ENCODE measurements around the gene TTLL11. TPM values are rescaled to one million over a fixed set of nuclear protein-coding genes. Genes with fewer than 3 reads are reported as not detected.

TTLL11 gene
- total RNA-seq, 1 experiment from 2014 or later, result 4.0 TPM

DNA sequence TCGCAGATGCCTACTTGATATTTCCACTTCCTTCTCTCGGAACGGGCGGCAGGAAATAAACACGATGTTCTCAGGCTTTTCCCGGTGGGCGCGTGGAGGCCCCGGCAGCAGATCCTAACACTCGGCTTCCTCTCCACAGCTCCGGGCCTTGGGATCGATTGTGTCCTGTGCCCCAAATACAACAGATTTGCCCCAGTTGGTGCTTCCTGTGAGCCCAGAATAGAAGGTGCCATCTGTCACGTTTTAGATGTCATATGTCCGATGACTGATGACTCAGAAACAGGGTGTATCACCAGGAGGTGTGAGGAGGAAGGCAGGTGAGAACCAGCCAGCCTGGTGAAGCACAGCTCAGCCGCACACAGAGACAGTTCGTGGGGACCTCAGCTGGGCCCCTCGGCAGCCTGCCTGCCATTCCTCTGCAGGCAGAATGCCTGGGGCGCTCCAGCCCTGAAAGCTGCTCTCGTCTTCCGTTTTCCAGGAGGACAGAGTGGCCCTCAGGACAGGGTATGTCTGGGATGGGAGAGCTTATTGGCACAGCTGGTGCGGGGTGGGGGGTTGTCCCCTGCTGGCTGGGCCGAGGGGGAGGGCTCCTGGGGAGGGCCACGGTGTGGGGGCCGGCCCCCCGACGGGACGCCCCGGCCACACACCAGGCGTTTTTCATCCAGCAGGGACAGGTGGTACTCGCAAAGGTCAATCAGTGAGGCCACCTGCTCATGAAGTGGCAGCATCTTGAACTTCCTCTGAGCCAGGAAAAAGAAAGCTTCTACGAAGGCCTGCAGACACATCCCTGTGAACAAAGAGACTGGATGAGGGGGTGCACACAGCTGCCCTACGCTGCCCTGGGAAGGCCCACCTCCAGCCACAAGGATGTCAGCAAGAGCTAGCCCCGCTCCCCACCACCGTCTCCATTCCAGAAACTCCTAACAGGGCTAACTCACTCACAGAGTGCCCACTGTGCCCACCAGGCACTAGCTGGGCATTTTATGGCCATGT lies 270.7 kb downstream of the TTLL11 start:
- no peak for DNase-seq (ENCODE audit: extremely low read depth, low read depth)

GRCh38 chr9:121821326-121821725 lies 271.8 kb downstream of the TTLL11 start:
- DNase-seq (ENCODE audit: extremely low read depth, low read depth), result no peak

GRCh38 chr9:121820286-121821005 lies 272.7 kb downstream of the TTLL11 start:
- no peak for DNase-seq (ENCODE audit: extremely low read depth, low read depth)

- DNase-seq (ENCODE audit: extremely low read depth, low read depth), result no peak
Measured at GRCh38 chr9:121819428-121820231, 273.5 kb downstream of the TTLL11 start.

GRCh38 chr9:121818841-121819427 lies 274.2 kb downstream of the TTLL11 start:
- DNase-seq (ENCODE audit: extremely low read depth, low read depth), result no peak

DNA sequence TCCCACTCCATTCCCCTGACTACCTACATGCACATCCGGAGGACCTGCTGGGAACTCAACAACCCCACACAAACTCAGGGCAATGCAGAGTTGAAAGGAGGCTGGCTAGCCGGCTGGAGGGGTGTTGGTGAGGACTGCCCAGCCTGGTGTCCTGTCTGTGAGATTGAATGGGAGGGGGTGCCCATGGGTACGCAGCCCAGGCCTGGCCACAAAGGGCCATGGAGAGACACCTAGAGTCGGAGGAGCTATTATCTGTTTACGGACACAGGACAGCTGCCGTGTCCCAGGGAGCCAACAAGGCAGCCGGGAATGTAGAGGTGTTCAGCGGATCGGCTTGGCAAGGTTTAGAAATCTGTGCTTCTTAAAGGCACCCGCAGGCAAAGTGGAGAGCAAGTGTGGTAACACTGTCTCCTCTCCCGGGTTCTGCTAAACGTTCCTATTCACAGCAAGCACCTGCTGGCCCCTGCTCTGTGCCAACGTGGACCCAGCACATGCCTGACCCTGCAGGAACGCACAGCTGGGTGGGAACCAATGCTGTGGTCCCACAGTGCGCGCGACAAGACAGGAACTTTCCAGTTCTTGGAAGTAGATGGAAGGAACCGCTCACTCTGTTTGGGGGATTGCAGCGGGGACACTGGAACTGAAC lies 275.0 kb downstream of the TTLL11 start:
- no peak for DNase-seq (ENCODE audit: extremely low read depth, low read depth)

DNA sequence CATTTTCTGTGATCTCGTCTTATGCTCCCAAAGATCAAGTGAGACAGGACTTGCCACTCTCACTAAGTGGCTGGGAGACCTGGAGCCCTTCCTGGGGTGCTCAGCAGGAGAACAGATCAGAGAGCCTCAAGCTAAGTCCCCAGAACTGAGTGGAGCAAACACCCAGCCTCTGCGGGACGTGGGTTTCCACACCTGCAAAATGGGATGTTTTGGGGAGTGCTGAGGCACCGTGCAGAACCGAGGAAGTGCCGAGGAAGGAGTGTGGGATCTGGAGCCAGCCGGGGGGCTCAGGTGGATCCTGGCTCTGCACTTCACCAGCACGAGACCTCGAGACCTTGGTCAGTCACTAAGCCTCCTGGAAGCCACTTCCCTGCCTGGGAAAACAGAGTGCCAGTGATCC lies 275.6 kb downstream of the TTLL11 start:
- no peak for DNase-seq (ENCODE audit: extremely low read depth, low read depth)

DNA sequence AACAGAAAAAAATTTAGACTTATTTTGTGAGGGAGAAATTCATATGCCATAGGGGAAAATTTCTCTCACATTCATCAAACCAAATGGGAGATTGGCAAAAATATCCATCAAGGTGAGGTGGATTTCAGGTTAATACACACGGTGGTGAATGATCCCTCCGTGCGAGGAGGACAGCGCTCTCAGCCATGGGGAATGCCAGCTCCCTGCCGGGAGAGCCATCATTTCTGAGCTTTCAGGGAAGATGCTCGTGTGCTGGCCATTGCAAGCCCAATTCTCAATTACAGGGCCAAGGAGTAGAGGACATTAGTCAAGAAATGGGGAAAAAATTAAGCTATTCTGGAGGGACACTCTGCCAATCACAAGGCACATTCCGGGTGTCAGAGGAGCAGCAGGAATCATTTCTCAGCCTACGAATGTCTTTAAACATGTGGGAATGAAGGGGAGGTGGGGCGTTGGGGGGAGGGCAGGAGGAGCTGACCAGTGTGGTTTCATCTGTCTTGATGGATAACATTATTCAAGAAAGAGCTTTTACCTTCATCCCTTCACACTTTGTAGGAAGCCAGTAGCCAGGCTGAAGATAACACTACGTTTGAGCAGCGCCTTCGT lies 276.2 kb downstream of the TTLL11 start:
- DNase-seq (ENCODE audit: extremely low read depth, low read depth), result no peak

DNA sequence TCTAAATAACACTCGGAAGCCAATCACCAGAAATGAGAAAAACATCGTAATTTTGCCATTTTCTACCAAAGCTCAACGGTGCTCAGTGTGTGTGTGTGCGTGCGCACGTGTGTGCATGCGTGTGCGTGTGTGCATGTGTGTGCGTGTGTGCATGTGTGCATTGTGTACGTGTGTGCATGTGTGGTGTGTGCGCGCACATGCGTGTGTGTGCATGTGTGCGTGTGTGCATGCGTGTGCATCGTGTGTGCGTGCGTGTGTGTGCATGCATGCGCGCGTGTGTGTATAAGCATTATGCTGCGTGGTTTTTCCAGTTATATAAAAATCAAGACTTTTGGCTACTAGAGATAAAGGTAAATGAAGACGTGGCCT lies 276.7 kb downstream of the TTLL11 start:
- DNase-seq (ENCODE audit: extremely low read depth, low read depth), result no peak

- DNase-seq (ENCODE audit: extremely low read depth, low read depth), result no peak
Measured at GRCh38 chr9:121815546-121816448, 277.3 kb downstream of the TTLL11 start.

GRCh38 chr9:121815084-121815483 lies 278.0 kb downstream of the TTLL11 start:
- DNase-seq (ENCODE audit: extremely low read depth, low read depth), result no peak

GRCh38 chr9:121814594-121814993 lies 278.5 kb downstream of the TTLL11 start:
- no peak for DNase-seq (ENCODE audit: extremely low read depth, low read depth)

DNA sequence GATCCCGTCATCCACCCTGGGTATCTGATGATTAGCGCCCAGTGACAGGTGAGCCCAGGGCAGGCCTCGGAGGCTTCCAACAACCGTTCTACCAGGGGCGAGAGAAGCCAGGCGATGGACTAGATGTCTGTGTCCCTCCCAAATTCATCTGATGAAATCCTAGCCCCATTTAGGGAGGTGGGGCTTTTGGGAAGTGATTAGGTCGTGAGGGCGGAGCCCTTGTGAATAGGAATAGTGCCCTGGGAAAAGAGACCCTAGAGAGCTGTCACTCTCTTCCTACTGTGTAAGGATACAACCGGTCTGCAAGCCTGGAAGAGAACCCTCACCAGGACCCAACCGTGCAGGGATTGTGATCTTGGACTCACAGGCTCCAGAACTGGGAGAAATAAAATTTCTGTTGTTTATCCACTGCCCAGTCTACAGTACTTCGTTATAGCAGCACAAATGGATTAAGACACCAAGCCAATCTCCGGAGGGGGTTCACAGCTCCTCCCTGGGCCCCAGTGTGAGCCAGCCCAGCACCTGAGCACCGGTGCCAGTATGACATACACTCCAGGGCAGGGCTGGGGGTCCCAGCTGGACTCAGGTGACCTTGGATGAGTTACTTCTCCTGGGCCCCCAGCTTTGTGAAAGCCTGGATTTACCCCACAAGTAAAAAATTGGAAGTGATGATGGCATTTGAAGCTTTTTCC lies 279.4 kb downstream of the TTLL11 start:
- no peak for DNase-seq (ENCODE audit: extremely low read depth, low read depth)

DNA sequence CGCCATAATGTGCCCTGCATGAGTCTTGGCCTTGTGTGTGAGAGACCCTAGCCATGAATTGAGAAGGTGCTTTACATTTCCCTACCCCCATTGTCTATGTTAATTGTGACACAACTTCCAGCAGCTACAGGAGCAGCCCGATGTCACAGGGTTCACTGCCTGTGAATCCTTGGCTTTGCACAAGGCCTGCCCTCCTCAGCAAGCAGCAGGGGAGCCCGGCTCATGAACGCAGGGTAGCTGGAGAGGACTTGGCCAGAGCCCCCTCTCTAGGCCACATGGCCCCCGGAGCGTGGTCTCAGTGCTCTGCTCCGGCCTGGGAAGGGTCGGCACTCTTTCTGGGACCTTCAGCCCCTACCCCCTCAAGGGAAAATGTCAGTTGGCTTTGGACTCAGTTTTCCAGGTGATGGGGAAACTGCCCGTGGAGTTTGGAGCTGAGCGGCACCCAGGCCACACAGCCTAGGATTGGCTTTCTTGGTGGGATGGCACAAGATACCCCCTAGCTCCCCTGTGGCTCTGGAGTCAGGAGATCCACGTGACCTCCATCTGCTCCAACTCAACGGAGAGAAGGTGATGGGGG lies 280.9 kb downstream of the TTLL11 start:
- DNase-seq (ENCODE audit: extremely low read depth, low read depth), result no peak

- no peak for DNase-seq (ENCODE audit: extremely low read depth, low read depth)
Measured at GRCh38 chr9:121811751-121812150, 281.4 kb downstream of the TTLL11 start.

DNA sequence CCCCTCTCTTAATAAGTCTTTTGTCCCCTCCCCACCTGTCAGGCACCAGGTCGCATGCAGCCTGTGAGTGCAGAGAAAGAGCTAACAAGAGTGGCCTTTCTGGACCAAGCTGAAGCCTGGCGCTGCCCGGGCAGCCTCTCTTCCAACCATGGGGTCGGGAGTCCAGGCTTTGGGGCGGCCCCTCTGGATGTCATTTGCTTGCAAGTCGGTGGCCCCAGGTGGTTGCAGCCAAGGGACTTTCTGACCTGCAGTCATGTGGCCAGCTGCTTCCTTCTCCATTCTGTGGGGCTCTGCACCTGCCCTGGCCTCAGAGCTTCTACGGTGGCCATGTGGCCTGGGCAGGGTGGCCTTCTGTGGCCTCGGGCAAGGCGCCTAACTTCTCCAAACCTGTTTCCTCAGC lies 282.0 kb downstream of the TTLL11 start:
- DNase-seq (ENCODE audit: extremely low read depth, low read depth), result no peak

- no peak for DNase-seq (ENCODE audit: extremely low read depth, low read depth)
Measured at GRCh38 chr9:121810489-121810888, 282.6 kb downstream of the TTLL11 start.
